Gastroesophageal sphincter (tissue), 4 donors: ENCODE results near the gene ENOX1. TPM values are rescaled to one million over a fixed set of nuclear protein-coding genes. Genes with fewer than 3 reads are reported as not detected.

Experiments
- ATAC-seq: fragments of 150-250 bp; one replicate; pipeline ENCODE4 v1.9.1; 2016; ENCODE audit warnings: mild to moderate bottlenecking, moderate library complexity
- H3K27ac ChIP-seq, 4 donors: fragments of 200-600 bp; sonication (generic) in 3 of 4; 1 replicate in 3 of 4; 2 replicates in 1 of 4; pipeline ENCODE4 v1.5.1; 2016 to 2019
- H3K27me3 ChIP-seq: fragments of 200-600 bp; sonication (generic); one replicate; pipeline ENCODE4 v1.5.1; 2019
- H3K36me3 ChIP-seq, 2 donors: fragments of 200-600 bp; sonication (generic); one replicate each; pipeline ENCODE4 v1.5.1; 2019; ENCODE audit warnings: control low read depth in 1 of 2
- H3K4me1 ChIP-seq, 3 donors: fragments of 200-600 bp; sonication (generic); 1 replicate in 2 of 3; 2 replicates in 1 of 3; pipeline ENCODE4 v1.5.1; 2016 to 2019; ENCODE audit warnings: control low read depth in 2 of 3
- H3K4me3 ChIP-seq, 2 donors: fragments of 200-600 bp; sonication (generic); one replicate each; pipeline ENCODE4 v1.5.1; 2019; ENCODE audit warnings: mild to moderate bottlenecking in 1 of 2, moderate library complexity in 1 of 2
- H3K9me3 ChIP-seq, 3 donors: fragments of 200-600 bp; sonication (generic); one replicate each; pipeline ENCODE4 v1.5.1; 2017 to 2019; ENCODE audit warnings: control low read depth in 2 of 3
- EP300 ChIP-seq: sonication (generic); formaldehyde crosslinking; IDR thresholded peaks from one replicate; pipeline ENCODE4 v1.6.1; 2017; ENCODE audit warnings: antibody characterized with exemption, mild to moderate bottlenecking
- POLR2A ChIP-seq, 2 donors: fragments of 450-650 bp; IDR thresholded peaks; one replicate each; pipeline ENCODE4 v1.6.1; 2017; ENCODE audit warnings: antibody characterized with exemption in 2 of 2, mild to moderate bottlenecking in 2 of 2, moderate library complexity in 1 of 2
- POLR2AphosphoS5 ChIP-seq: sonication (generic); formaldehyde crosslinking; IDR thresholded peaks from one replicate; pipeline ENCODE4 v1.6.1; 2017; ENCODE audit warnings: antibody characterized with exemption
- WGBS, 2 donors: methylation state at CpG; one replicate each; pipeline ENCODE4 v1.1.5; 2018; ENCODE audit warnings: low coverage in 1 of 2; 5-methylcytosine and 5-hydroxymethylcytosine counted together
- total RNA-seq, 4 donors: library from RNA; depleted of rRNA; stranded (reverse); fragments of >200 nt; gene quantifications; one replicate each; pipeline ENCODE4 v1.1.0, GENCODE V29; 2016
- TF ChIP-seq, protein P1 (sequence below), 4 experiments: fragments of 200-600 bp in 2 of 4; fragments of 450-650 bp in 2 of 4; sonication (generic) in 1 of 4; IDR thresholded peaks; one replicate each; pipeline ENCODE4 v1.5.1; 2017 to 2019; ENCODE audit warnings: antibody characterized with exemption in 4 of 4, mild to moderate bottlenecking in 2 of 4, moderate library complexity in 2 of 4

Gene ENOX1
- total RNA-seq, 4 donors from 2014 or later, result 1.8 to 11.6 (median 9.4) TPM

DNA sequence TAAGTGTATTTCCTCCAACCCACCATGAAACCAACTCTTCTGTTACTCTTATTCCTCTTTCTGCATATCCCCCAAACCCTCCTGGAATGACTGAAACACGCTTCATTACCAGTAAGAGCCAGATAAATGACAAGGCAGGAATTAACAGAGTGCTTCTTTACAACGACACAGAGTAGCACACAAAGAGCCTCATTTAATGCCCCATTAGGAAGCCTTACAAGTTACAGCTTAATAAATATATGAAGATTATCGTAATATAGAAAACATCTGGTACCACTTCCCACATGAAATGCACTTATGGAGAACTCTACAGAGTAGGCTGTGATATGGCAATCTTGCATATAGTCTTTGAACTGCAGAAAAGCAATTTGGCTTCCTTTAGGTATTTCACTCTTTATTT lies 116.8 kb downstream of the ENOX1 start:
- no peaks in the 10 kb centered on the region for H3K27me3 ChIP-seq
- TF ChIP-seq POLR2A (IDR thresholded peaks at IDR 0.05), result no peak
- no peak for TF ChIP-seq EP300
- TF ChIP-seq, protein P1, sequence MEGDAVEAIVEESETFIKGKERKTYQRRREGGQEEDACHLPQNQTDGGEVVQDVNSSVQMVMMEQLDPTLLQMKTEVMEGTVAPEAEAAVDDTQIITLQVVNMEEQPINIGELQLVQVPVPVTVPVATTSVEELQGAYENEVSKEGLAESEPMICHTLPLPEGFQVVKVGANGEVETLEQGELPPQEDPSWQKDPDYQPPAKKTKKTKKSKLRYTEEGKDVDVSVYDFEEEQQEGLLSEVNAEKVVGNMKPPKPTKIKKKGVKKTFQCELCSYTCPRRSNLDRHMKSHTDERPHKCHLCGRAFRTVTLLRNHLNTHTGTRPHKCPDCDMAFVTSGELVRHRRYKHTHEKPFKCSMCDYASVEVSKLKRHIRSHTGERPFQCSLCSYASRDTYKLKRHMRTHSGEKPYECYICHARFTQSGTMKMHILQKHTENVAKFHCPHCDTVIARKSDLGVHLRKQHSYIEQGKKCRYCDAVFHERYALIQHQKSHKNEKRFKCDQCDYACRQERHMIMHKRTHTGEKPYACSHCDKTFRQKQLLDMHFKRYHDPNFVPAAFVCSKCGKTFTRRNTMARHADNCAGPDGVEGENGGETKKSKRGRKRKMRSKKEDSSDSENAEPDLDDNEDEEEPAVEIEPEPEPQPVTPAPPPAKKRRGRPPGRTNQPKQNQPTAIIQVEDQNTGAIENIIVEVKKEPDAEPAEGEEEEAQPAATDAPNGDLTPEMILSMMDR (IDR thresholded peaks at IDR 0.05), result no peak
- no peak for TF ChIP-seq POLR2AphosphoS5
- 69 to 92% methylated on average over 3 of the region's 3 CpGs for WGBS, 2 donors
- H3K36me3 ChIP-seq, result no peaks in the 10 kb centered on the region
- H3K9me3 ChIP-seq, result no peaks in the 10 kb centered on the region
- H3K27ac ChIP-seq, result no peak overlapping the region
- H3K4me1 ChIP-seq, result peaks cover 3 to 6% (median 4%) of the 10 kb centered on the region in 3 donors
- no peak for ATAC-seq
- H3K4me3 ChIP-seq, result no peak overlapping the region

DNA sequence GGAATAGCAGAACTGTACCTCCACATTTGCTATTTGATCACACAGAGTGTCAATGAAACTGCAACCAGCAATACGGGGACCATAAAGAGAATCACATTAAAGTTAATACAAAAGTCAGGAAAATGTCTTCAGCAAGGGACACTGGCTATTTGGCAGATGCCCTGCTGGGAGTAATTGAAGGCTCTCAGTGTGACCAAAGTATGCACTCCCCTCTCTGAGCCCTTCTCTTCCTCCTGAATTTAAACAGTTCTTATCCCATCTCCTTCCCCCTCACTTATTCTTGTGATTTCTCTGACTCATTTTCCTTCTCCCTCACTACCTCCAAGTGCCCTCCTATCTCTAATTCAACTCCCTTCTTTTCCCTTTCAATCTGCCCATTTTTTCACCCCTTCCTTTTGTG lies 117.7 kb downstream of the ENOX1 start:
- H3K36me3 ChIP-seq, result no peaks in the 10 kb centered on the region
- TF ChIP-seq EP300 (no peak), POLR2A (IDR thresholded peaks at IDR 0.05) (no peak)
- ATAC-seq, result no peak
- H3K4me3 ChIP-seq, result no peak overlapping the region
- H3K4me1 ChIP-seq, result peaks cover 3 to 15% (median 9%) of the 10 kb centered on the region in 3 donors
- H3K27ac ChIP-seq, result no peak overlapping the region
- H3K9me3 ChIP-seq, result no peaks in the 10 kb centered on the region
- WGBS, 2 donors, result 67 to 80% methylated on average over 1 of the region's 1 CpG
- H3K27me3 ChIP-seq, result no peaks in the 10 kb centered on the region

DNA sequence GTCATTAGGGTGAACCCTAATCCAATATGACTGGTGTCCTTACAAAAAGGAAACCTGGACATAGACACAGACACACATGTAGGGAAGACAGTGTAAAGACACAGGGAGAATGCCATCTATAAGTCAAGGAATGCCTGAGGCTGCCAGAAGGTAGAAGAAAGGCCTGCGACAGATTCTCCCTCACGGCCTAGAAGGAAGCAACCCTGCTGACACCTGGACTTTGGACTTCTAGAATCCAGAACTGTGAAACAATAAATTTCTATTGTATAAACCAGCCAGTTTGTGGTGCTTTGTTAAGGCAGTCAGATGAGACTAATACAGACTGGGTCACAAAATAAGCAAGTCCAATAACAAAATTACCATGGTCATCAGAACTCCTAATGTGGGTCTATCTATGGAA lies 120.4 kb downstream of the ENOX1 start:
- Histone ChIP-seq H3K9me3 (no peaks in the 10 kb centered on the region), H3K27me3 (no peaks in the 10 kb centered on the region), H3K4me3 (no peak overlapping the region), H3K27ac (no peak overlapping the region), H3K4me1 (peaks cover 3 to 29% (median 15%) of the 10 kb centered on the region in 3 donors), H3K36me3 (no peaks in the 10 kb centered on the region)
- TF ChIP-seq, protein P1 (IDR thresholded peaks at IDR 0.05), result no peak
- TF ChIP-seq EP300, result no peak
- no peak for TF ChIP-seq POLR2AphosphoS5
- no peak for TF ChIP-seq POLR2A (IDR thresholded peaks at IDR 0.05)
- no peak for ATAC-seq
- WGBS, 2 donors, result 90 to 100% methylated on average over 1 to 2 of the region's 2 CpGs

DNA sequence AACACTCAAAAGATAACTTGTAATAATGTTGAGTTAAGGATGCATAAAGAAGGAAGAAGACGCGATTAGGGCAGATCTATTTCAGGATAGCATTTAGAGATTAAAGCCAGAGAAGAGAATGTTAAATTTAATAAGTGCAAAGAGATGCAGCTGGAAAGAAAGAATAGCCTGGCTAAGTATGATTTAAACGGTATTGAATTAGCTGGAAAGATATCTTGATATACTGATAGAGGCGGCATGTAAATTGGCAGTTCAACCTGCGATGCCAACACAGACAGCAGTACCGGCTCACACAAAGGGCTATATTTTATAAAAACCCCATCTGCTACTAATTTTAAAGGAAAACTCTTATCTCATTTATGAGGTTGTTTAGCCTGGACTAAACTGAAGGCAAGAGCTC lies 121.4 kb downstream of the ENOX1 start:
- TF ChIP-seq, protein P1 (IDR thresholded peaks at IDR 0.05), result no peak
- TF ChIP-seq POLR2A (IDR thresholded peaks at IDR 0.05) (no peak), POLR2AphosphoS5 (no peak), EP300 (no peak)
- 50 to 81% methylated on average over 3 to 6 of the region's 6 CpGs for WGBS, 2 donors
- Histone ChIP-seq H3K36me3 (no peaks in the 10 kb centered on the region), H3K27me3 (no peaks in the 10 kb centered on the region), H3K4me1 (peaks cover 3 to 29% (median 15%) of the 10 kb centered on the region in 3 donors), H3K4me3 (no peak overlapping the region), H3K27ac (peak overlapping the region; percentile 61 to 73 (median 70)), H3K9me3 (no peaks in the 10 kb centered on the region)
- no peak for ATAC-seq

DNA sequence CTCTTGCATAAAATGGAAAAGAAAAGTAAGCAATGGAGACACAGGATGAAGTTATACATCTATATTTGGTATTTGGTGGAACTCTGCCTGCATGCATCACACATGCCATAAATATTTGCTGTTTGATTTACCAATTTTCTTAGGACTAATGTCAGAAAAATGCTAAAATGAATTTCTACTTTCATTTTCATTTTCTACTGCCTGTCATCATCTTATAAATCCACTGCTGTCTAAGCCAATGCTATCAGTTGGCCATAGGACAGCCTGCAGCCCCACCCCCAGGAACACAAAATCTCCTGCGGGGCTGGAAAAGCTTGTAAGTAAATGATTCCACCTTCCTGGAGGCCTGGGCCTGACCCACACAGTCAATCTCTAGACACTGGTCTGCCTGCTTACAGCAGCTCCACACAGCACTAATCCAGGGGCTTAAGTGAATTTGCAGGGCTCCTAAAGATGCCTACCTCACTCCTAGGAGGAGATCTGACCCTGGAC lies 122.0 kb downstream of the ENOX1 start:
- peak; percentile 40 for ATAC-seq

DNA sequence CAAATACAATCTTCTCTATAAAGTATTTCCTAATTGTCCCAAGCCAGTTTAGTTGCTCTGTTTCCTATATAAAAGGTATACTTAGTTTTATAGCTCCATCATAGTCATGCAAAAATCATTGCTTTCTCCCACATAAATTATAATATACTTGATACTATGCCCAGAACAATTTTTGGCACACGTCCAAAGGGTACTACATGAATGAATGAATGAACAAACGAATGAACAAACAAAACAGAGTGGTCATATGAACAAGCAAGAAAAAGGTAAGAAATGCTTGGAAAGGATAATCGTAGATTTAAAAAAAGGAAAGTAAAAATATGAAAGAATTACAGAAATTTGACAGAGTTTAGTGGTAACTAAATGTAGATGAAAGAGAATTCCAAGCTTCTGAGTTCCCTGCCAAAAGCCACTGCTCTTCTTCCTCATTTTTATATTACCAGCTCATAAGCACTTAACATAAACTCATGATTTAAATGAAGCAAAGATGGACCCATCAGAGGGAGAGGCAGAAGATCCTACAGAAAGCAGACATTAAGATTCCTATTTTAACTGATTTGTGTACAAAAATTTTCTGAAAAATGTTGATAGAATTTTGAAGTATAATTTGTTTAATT lies 123.2 kb downstream of the ENOX1 start:
- no peaks in the 10 kb centered on the region for H3K9me3 ChIP-seq
- no peaks in the 10 kb centered on the region for H3K27me3 ChIP-seq
- no peaks in the 10 kb centered on the region for H3K36me3 ChIP-seq
- no peak for ATAC-seq
- TF ChIP-seq POLR2AphosphoS5, result no peak
- TF ChIP-seq, protein P1 (IDR thresholded peaks at IDR 0.05), result no peak
- TF ChIP-seq EP300, result no peak
- no peak for TF ChIP-seq POLR2A (IDR thresholded peaks at IDR 0.05)
- peaks cover 3 to 29% (median 15%) of the 10 kb centered on the region in 3 donors for H3K4me1 ChIP-seq
- no peak overlapping the region for H3K4me3 ChIP-seq
- H3K27ac ChIP-seq, result peak overlapping the region in 3 of 4 donors; percentile 4 to 68 (median 10)
- WGBS, 2 donors, result 28% methylated on average over 2 to 3 of the region's 3 CpGs

More for the DNA sequence above, 122.0 kb downstream of the ENOX1 start:
- no peaks in the 10 kb centered on the region for H3K9me3 ChIP-seq
- TF ChIP-seq POLR2AphosphoS5, result peak; percentile 27
- TF ChIP-seq POLR2A (IDR thresholded peaks at IDR 0.05), result no peak
- peaks cover 3 to 29% (median 15%) of the 10 kb centered on the region in 3 donors for H3K4me1 ChIP-seq
- peak overlapping the region; percentile 61 to 73 (median 70) for H3K27ac ChIP-seq
- H3K27me3 ChIP-seq, result no peaks in the 10 kb centered on the region
- WGBS, 2 donors, result 0% methylated on average over 1 of the region's 1 CpG; no CpG with 5 or more reads in 1 of the 2 donors
- no peaks in the 10 kb centered on the region for H3K36me3 ChIP-seq
- no peak overlapping the region for H3K4me3 ChIP-seq
